GM12864 (cell line): ENCODE data around the gene LOC128125822.
"Not testable (repeated sequence)": the region's sequence is repeated elsewhere in the genome, so short reads cannot be mapped to it uniquely, and the experiment has no call there.

ENCODE experiments used
- DNase-seq: peaks from one replicate; pipeline ENCODE4 v3.0.0-alpha.2; 2011; ENCODE audit warnings: low read depth
- H3K4me3 ChIP-seq: 2 replicates; pipeline ENCODE4 v1.5.1; 2011; ENCODE audit warnings: mild to moderate bottlenecking, low read depth, low read length, control low read depth
- TF ChIP-seq, protein P1 (sequence below): IDR thresholded peaks from 2 replicates; pipeline ENCODE4 v1.5.1; 2011; ENCODE audit warnings: low read depth, mild to moderate bottlenecking, moderate library complexity, low read length, control low read depth, inconsistent platforms; ENCODE audit errors: missing control alignments

The LOC128125822 gene

DNA sequence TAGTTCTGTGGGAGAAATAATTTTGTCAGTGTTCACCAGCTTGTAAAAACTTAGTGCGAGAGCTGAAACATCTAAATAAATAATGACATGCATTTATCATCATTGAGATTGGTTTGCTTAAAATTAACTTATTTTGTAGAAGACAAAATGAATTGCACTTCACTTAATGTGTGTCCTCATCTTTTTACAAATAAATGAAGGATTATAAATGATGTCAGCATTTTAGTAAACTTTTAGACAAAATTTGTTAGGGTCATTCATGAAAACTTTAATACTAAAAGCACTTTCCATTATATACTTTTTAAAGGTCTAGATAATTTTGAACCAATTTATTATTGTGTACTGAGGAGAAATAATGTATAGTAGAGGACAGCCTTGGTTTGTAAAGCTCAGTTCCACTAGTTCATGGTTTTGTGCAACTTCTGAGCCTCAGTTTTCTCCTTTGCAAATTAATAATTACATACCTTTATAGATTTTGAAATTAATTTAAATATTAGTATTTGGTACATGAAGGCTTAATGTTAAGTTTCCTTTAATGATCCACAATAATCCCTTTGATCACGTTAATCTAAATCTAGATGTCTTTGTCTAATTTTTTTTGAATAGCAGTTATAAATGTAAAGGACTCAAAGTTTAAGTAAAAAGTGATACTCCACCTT lies 9.2 kb downstream of the LOC128125822 start:
- TF ChIP-seq, protein P1, sequence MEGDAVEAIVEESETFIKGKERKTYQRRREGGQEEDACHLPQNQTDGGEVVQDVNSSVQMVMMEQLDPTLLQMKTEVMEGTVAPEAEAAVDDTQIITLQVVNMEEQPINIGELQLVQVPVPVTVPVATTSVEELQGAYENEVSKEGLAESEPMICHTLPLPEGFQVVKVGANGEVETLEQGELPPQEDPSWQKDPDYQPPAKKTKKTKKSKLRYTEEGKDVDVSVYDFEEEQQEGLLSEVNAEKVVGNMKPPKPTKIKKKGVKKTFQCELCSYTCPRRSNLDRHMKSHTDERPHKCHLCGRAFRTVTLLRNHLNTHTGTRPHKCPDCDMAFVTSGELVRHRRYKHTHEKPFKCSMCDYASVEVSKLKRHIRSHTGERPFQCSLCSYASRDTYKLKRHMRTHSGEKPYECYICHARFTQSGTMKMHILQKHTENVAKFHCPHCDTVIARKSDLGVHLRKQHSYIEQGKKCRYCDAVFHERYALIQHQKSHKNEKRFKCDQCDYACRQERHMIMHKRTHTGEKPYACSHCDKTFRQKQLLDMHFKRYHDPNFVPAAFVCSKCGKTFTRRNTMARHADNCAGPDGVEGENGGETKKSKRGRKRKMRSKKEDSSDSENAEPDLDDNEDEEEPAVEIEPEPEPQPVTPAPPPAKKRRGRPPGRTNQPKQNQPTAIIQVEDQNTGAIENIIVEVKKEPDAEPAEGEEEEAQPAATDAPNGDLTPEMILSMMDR: no peak
- H3K4me3 ChIP-seq: no peak overlapping the region

DNA sequence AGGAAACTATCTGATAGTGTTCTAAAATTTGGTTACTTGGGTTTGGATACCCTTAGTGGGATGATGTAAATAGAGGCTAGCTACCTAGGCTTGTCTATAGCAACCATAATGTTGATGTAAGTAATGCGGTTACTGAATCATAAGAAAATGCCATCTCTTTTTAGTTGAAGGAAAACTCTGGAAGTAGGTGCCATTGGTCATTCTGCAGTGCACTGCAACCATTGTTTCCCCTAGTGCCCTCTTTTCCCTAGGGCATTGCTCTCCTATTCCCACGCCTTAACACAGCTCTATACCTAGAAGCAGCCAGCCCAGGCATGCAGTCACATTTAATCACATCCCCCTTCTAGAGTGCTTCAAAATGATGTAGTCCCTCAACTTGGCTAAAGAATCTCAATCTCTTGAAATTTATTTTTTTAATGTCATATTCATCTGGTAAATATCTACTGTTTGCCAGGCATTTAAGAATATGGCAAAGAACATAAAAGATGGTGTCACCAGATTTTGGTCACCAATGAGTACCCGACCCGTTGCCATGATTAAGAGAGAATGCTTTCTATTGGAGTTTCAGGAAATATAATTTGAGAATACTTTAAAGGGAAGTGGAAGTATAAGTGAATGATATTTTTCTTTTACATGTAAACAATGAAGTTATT lies 10.4 kb downstream of the LOC128125822 start:
- no peak for DNase-seq

More for the DNA sequence above, 9.2 kb downstream of the LOC128125822 start:
- no peak for DNase-seq

GRCh38 chr6:63584125-63584514 lies 11.8 kb downstream of the LOC128125822 start:
- H3K4me3 ChIP-seq: no peak overlapping the region
- DNase-seq: no peak
- TF ChIP-seq, protein P1: no peak

More for the DNA sequence above, 10.4 kb downstream of the LOC128125822 start:
- TF ChIP-seq, protein P1: no peak
- H3K4me3 ChIP-seq: no peak overlapping the region

DNA sequence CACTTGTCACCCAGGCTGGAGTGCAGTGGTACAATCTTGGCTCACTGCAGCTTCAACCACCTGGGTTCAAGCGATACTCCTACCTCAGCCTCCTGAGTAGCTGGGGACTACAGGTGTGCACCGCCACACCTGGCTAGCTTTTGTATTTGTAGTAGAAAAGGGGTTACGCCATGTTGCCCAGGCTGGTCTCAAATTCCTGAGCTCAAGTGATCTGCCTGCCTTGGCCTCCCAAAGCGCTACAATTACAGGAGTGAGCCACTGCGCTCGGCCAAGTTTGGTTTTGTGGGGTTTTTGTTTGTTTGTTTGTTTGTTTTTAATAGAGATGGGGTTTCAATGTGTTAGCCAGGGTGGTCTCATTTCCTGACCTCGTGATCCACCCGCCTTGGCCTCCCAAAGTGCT lies 12.3 kb downstream of the LOC128125822 start:
- TF ChIP-seq, protein P1: no peak
- H3K4me3 ChIP-seq: no peak overlapping the region
- no peak for DNase-seq

DNA sequence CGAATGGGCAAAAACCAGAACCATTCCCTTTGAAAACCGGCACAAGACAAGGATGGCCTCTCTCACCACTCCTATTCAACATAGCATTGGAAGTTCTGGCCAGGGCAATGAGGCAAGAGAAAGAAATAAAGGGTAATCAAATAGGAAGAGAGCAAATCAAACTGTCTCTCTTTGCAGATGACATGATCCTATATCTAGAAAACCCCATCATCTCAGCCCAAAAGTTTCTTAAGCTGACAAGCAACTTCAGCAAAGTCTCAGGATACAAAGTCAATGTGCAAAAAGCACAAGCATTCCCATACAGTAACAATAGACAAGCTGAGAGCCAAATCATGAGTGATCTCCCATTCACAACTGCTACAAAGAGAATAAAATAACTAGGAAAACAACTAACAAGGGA lies 13.4 kb downstream of the LOC128125822 start:
- not testable (repeated sequence) for DNase-seq, H3K4me3 ChIP-seq

DNA sequence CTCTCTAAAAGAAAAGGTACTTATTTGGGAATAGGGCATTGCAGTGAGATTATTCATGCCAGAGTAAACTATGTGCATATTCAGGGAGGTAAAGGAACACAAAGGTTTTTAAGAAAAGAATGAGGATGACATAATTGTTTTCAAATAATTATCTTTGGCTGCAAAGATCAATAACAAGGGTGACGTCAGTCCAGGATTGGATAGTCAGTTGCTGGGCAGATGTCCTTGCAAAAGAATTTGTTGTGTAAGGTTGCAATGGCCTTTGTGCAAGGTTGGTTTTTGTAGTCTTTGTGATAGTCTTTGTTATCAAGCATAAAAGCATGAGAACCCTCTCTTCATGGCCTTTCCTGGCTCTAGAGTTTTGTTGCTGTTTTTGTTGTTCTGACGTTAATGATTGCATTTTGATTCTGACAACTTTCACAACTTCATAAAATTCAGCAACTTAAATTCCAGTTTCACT lies 17.7 kb downstream of the LOC128125822 start:
- H3K4me3 ChIP-seq: no peak overlapping the region
- TF ChIP-seq, protein P1: no peak
- no peak for DNase-seq

DNA sequence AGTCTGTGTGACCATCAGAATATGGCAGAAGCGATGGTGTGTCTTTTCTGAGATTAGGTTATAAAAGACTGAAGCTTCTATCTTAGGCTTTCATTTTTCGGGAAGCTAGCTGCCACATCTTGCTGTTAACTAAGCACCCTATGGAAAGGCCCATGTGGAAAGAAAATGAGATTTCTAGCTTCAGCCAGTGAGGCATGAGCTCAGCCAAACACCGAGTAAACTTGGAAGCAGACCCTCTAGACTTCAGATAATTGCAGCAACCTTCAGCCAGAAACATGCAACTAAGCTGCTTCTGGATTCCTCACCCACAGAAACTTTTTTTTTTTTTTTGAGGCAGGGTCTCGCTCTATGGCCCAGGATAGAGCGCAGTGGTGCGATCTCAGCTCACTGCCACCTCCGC lies 20.6 kb downstream of the LOC128125822 start:
- TF ChIP-seq, protein P1: no peak
- no peak for DNase-seq
- no peak overlapping the region for H3K4me3 ChIP-seq
